HG02870 (cell line): ENCODE measurements around the gene ABTB2.
"Not testable (repeated sequence)": the region's sequence is repeated elsewhere in the genome, so short reads cannot be mapped to it uniquely, and the experiment has no call there.

Experiments used
- ATAC-seq: cut with Tn5 transposase; IDR thresholded peaks from one replicate; pipeline ENCODE4 v1.9.1; 2021; ENCODE audit warnings: mild to moderate bottlenecking, moderate library complexity; ENCODE audit not compliant: unreplicated experiment

ABTB2 gene

DNA sequence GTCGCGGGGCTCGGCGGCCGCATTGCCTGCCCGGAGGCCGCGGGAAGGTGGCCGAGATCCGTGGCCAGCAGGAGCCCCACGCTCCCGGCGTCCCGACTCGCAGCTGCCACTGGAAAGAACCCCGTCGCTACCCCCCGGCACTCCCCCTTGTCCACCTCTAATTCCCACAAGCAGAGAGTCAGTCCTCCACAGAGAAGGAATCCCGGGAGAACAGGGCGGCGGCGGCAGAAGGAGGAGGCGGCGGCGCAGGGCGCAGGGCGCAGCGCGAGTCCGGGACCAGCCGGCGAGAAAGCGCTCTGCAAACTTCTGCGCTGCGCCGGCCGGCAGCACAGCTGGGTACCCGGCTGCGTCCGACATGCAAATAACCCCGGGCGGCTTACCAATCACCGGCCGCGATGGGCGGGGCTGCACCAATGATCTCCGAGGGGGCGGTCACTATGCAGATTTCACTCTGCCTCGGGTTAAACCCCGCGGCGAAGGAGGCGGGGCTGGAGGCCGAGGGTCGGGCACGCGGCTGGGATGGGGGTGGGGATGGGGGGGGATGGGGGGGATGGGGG lies at the start of gene ABTB2:
TSS of gene ABTB2 (minus strand) at position 310 of the 557 bp plus-strand sequence.
- peak; percentile 90 for ATAC-seq

DNA sequence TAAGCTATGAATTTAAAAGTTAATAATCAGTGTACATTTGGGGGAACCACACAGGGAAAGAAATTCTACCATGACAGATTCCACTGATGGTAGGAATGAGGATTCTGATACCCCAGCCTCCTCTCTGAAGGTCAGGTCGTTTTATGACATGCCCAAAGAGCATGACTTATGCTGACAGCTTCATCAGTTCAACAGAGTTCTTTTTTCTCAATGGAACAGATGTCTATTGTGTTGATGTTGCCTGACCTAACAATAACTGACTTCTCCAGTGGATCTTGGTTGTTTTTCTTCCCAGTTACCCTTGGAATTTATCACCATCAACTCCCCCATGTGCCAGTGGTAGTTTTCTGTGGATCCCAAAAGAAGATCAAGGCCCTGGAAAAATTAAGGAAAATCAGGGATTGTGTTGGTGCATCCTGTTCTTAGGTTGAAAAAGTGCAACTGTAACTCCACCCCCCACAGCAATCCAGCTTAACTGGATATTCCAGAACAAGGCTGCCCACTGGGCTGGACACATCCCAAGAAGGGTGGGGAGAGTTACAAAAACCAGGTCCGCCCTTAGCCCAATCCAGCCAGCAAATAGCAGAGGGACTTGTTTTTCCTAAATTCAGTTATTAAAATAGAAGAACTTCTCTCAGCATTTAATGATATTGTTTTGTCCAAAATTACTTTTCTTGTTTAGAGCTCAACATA lies 49.5 kb upstream of the ABTB2 start:
- no peak for ATAC-seq

DNA sequence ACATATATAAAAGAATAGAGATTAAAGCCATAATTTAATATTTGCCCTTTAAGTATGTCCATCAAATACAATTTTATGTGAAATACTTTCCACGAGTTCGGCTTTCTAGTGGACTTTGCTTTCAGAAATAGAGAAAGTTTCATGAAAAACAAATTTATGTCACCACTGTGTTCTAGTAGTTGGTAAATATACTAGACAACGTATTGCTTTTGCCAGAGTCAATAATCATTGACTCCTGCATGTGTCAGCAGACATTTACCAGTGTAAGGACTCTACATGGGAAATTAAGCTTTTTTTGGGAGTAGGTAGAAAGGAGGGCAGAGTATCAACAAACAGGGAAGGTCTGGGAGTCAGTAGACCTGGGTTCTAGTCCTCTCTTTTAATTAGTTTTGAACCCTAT lies 48.6 kb upstream of the ABTB2 start:
- ATAC-seq, result no peak

DNA sequence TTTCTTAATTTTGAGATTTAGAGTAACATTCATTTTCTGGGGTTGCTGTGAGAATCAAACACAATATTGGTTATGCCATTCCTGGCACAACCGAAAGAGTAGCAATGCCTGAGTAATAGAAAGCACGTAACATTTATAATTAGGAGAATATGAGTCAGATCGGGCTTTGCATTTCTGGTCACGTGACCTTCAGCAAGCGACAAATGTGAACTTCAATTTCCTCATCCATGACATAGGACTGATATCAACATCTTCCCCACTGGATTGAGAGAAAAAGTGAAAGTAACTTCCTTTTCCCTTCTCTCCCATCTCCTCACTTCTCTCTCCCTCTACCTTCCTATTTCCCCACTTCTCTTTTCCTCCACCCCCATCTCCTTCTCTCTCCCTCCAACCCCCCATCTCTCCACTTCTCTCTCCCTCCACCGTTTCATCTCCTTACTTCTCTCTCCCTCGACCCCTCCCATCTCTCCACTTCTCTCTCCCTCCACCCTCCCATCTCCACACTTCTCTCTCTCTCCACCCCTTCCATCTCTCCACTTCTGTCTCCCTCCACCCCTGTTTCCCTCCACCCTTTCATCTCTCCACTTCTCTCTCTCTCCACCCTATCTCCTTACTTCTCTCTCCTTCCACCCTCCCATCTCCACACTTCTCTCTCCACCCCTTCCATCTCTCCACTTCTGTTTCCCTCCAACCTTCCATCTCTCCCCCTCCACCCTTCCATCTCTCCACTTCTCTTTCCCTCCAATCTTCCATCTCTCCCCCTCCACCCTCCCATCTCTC lies 47.5 kb upstream of the ABTB2 start:
- ATAC-seq, result no peak

DNA sequence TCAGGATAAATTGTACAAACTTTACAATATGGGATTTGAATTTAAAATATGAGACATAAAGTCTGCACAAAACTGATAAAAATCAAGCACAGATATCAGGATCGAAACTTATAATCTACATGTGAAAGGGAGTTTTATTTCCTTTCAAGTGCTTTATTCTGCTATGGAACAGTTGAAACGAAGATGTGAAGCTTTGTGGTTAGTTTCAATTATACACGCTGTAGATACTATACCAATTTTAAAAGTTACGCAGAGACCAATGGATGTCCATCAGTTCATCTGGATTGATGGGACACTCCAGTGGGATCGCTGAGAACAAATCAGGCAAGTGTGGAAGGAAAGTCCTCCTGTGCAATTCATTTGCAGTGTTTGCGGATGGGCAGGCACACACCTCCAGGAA lies 46.5 kb upstream of the ABTB2 start:
- ATAC-seq, result no peak

DNA sequence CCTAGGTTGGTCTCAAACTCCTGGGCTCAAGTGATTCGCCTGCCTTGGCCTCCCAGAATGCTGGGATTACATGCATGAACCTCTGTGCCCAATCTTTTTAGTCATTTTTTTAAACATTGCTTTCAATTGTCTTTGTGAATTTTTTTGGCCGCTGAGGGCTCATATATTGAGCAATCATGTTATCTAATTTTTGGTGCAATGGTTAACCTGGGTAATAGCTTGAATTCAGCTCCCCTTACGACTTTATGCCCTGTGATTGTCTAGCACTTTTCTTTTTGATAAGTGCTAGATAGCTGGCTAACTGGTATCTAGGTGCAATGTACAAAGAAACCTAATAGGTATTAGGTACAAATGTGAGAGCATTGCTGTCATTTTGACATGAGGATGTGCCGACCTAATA lies 45.6 kb upstream of the ABTB2 start:
- no peak for ATAC-seq

DNA sequence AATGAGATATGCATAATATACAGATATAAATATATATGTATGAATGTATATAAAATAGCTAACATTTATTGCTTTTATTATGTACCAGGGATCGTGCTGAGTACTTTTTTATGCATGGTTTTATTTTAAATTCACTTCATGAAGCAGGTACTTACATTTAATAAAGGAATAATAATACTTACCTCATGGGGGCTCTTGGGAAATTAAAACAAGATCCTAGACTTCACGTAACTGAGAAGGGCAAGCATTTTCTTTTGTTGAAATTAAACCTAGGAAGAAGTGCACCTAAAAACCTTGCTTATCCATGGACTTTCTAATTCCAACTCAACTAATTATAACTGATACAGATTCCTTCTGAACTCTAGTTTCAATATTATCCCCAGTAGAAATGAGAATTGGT lies 40.0 kb upstream of the ABTB2 start:
- ATAC-seq, result no peak

DNA sequence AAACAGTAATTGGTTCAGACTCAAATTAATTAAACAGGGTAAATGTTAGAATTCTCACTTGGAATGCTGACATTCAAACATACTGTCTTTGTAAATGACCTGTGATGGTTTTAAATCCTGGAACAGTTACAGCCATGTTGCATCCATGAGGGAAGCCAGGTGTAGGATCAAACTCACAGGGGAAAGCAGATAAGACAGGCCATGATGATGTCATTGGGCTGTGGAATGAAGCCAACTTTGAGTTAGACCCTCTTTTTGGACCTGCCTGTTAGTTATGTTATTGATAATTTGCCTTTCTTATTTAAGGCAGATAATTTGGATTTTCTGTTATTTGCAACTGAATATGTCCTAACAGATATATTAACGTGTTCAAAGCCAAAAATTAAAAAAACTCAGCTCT lies 39.3 kb upstream of the ABTB2 start:
- ATAC-seq, result no peak

DNA sequence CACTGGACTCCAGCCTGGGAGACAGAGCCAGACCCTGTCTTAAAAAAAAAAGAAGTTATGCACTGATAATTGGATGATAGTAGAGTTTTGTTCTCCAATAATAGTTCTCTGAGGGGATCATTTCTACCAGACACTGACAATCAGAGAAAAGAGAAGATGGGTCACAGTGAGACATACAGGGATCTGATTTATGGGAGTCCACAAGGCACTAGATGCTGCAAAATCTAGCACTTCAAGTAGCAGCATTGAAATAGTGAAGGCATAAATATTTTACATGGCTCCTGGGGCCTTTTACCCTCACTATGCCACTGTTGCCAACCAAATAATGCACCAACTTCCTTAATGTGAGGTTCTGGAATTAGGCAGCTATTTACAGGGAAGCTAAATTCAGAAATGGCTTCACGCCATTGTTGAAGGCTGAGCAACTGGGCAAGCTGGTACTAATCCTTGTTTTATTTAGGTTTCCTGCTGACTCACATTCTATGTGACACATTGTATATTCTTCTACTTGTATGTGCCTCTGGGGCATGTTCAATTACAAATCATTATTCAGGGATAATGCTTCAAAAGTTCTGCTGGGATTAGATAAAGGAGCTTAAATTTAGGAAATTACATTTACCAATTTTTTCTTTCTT lies 38.2 kb upstream of the ABTB2 start:
- no peak for ATAC-seq

DNA sequence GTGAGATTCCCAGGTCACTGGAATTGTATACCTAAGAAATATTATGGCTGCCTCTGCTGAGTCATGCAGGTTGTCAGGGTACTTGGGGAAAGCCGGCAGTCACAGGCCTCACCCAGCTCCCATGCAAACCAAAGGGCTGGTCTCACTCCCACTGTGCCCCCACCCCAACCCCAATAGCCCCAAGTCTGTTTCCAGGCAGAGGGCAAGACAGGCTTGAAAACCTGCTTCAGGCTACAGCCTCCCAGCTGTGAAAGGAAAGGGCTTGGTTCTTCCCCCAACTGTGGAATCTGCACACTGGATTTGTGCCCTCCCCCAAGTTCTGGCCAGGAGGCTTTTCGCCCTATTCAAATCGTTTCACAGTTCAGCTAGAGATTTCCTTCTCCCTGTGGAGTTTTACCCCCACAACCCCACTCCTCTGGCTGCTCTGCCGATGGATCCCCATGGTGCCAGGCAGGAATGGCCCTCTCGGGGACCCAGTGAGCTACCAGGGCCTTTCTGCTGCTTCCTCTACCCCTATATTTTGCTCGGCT lies 37.0 kb upstream of the ABTB2 start:
- no peak for ATAC-seq

DNA sequence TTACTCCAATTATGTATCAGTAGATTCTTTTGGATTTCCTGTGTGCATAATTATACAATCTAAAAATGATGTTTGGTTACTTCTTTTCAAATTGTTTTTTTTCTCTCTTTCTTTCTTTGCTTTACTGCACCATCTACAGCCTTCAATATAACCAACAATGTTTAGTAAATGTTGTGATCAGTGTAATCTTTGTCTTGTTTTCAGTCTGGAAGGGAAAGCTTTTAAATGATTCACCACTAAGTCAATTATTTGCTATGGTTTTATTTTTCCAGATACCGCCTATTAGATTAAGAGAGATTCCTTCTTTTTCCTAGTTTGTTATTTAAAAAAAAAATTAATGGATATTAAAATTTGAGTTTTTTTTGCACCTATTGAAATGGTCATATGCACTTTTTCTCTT lies 29.8 kb upstream of the ABTB2 start:
- ATAC-seq, result no peak

DNA sequence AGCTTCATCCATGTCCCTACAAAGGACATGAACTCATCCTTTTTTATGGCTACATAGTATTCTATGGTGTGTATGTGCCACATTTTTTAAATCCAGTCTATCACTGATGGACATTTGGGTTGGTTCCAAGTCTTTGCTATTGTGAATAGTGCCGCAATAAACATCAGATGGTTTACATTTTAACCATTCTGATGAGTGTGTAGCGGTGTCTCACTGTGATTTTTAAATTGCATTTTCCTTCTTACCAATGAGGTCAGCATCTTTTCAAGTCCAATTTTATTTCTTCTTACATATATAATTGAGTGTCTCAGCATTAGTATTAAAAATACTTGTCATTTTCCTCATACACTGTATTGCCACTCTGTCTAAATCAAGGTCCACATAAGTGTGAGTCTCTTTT lies 28.5 kb upstream of the ABTB2 start:
- not testable (repeated sequence) for ATAC-seq

DNA sequence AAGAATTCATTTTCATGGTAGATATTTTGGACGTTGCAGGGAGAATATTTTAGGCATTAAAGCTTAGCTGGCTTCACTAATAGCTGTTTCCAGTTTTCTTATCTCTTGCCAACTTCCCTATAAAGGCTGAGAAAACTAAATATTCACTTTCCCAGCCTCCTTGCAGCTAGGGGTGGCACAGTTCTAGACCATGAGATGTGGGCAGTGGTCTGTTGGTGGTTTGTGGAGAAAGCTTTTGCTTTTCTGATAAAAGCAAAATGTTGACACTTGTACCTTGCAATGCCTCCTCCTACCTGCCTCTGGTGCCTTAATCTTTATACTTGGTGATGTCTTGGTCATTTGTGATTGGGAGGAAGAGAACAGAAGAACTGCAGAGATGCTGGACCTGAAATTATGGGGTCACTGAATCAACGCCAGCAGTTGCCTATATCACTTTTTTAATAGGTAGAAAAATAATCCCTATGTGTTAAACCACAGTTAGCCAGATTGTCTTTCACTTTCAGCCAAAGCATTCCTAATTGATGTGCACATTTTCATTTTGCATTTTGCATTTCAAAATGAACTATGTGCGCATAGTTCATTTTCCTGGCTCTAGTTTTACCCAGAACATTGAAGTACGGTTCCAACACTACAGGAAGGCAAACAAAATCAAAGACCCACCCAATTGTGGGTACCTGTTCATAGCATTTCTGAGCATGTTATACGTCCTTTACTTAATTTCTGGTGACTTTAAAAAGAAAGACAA lies 24.9 kb upstream of the ABTB2 start:
- ATAC-seq, result no peak

DNA sequence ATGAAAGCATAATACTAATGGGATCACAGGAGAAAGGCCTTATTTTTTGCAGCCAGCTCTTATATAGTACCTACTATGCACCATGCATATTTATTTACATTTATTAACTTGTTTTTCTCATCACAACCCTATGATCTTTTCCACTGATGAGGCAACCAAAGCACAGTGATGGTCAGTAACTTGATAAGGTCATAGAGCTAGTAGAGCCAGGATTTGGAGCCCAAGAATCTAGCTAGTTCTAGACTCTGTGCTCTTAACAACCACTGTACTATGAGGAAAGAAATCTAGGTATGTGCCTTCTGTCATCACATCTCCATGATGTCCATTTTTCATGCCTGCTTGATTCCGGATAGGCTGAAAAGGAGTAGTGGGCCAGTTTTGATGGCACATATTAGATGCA lies 24.0 kb upstream of the ABTB2 start:
- ATAC-seq, result no peak

DNA sequence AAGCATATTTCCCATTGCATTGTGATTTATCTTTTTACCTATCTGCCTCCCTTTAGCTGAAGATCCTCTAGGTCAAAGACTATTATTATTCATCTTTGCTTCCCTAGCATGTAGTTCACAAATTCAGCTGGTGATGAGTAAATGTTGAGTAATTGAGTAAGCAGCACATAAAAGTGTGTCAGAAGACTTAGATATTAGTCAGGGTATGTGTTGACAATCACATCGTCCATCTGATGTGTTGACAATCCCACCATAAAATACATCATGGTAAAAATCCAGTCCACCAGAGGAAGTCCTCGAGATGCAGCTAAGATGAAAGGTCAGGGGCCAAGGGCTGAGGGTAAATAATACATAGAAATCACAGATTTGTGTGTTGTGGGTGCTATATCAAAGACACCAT lies 22.9 kb upstream of the ABTB2 start:
- ATAC-seq, result no peak

DNA sequence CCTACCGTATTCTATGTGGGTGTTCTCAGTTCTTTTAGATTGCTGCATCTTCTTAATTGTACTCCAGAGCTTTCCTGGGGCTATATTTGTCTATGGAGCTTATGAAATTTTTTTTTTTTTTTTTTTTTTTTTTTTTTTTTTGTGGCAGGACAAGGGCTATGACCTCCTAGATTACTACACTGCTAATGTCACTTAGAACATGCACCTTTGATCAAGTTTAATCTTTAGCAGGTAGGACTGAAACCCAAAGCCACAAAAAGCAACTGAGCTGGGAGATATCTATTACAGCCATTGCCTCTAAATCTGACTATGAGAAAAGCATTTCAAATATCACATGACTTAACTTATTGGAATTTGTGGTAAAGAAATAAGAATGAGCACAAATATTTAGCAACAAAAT lies 21.7 kb upstream of the ABTB2 start:
- no peak for ATAC-seq

DNA sequence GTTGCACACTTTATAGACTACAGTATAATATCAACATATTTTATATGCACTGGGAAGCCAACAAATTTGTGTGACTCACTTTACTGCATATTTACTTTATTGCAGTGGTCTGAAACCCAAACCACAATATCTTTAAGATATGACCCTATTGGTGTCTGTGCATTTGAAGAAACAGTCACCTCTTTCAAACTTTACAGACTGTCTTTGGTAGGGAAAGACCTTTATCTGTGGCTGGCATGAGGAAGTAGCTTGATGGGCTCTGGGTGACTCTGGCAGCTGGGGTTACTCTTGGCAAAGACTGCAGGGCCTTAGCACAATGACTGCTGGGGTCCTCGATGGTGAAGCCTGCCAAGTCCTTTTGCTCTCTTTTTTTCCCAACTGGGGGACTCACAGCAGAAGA lies 21.3 kb upstream of the ABTB2 start:
- ATAC-seq, result no peak

DNA sequence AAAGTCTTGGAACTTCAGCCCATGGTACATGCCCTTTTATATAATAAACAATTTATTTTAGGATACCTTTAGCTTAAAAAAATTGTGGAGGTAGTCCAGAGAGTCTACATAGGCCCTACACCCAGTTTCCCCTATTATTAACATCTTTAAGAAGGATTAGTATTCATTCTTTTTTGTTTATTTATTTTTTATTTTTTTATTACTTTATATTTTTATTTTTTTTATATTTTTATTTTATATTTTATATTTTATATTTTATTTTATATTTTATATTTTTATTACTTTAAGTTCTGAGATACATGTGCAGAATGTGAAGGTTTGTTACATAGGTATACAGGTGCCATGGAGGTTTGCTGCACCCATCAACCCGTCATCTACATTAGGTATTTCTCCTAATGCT lies 15.9 kb upstream of the ABTB2 start:
- no peak for ATAC-seq

DNA sequence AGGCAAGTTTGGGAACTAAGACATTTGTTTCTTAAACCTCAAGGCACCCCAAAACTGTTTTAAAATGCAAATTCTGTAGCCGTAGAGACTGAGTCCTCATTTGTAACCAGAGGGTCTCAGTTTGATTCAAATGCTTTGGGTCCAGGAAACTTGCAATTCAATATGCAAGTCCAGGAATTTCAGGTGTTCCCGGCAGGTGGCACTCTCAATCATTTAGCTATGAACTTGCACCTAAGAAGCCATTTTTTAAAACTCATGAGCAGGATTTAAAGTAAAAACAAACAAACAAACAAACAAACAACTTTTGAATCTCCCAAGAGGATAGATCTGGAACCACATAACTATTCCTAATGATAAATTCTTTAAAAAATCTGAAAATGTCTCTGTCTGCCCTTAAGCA lies 8.7 kb upstream of the ABTB2 start:
- ATAC-seq, result no peak

DNA sequence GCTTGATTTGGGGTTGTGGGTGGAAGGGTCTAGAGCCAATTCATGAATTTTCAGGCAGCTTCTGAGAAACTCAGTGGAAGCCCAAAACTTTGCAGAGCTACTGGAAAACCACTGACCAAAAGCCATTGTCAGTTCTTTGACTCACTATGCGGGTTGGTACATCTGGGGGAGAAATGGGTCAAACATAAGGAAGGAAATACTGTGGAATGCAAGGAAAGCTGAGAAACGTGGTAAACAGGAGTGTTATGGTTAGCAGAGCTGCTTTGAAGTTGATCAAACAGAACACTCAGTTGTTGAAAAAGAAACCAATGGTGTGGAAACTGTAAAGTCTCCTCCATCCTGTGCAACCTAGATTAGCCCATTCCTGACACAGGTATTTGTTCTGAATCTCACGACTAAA lies 6.3 kb upstream of the ABTB2 start:
- ATAC-seq, result no peak
